GM12873 (cell line): ENCODE measurements around the gene DCUN1D1.

Experiments used
- CTCF ChIP-seq: IDR thresholded peaks from 2 replicates; pipeline ENCODE4 v1.5.1; 2012; ENCODE audit warnings: low read depth, mild to moderate bottlenecking, moderate library complexity, low read length, control low read depth; ENCODE audit not compliant: insufficient read depth; ENCODE audit errors: missing control alignments

DCUN1D1 gene

DNA sequence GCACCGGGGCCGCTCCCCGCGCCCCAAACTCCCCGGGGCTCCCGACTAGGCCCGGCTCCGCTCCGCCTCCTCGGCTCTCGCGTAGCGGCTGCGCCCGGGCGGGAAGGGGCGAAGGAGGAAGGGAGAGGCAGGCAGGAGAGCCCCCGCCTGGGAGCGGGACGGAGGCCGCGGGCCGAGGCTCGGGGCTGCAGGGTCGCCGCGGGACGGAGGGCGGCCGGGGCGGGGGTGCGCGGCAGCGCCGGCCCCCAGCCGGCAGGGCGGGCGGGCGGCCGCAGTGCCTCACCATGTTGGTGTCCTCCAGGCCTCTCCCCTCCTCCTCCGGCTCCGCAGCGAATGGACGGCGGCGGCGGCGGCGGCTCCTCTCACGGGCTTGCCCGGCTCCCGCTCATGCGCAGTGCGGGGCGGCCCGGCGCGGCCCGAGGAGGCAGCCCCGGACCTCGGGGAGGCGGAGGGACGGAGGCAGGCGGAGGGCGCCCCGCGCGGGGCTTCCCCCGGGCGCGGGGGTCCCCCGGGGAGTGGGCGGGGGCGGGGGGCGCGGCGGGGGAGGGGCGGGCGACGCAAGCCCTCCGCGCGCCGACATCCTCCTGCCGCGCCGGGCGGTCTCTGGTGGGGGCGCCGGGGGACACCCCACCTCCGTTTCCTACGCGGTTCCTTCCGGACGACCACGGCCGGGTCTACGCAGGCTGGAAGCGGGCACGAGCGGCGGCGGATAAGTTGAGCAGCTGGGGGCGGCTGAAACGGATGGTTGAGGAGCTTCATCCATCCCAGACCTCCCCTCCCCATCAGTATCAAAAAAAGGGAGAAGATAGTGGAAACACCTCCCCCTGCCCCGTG lies at the start of gene DCUN1D1:
Gene DCUN1D1 (minus strand): TSS at position 335 of the 834 bp plus-strand sequence. CDS start 49 bp downstream, at position 286.
- no peak for TF ChIP-seq CTCF

- TF ChIP-seq CTCF, result no peak
These were observed 48.1 kb upstream of the DCUN1D1 start for GRCh38 chr3:183028416-183028815.

DNA sequence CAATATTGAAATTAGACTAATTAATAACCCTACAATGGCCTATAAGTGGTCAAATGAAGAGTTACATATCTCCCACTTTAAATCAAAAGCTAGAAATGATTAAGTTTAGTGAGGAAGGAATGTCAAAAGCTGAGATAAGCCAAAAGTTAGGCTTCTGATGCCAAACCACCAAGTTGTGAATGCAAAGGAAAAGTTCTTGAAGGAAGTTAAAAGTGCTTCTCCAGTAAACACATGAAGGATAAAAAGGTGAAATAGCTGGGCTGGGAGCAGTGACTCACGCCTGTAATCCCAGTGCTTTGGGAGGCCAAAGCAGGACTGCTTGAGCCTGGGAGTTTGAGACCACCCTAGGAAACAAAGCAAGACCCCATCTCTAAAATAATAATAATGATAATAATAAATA lies 46.9 kb upstream of the DCUN1D1 start:
- TF ChIP-seq CTCF, result no peak

- no peak for TF ChIP-seq CTCF
These were observed 42.7 kb upstream of the DCUN1D1 start for GRCh38 chr3:183022936-183023516.

DNA sequence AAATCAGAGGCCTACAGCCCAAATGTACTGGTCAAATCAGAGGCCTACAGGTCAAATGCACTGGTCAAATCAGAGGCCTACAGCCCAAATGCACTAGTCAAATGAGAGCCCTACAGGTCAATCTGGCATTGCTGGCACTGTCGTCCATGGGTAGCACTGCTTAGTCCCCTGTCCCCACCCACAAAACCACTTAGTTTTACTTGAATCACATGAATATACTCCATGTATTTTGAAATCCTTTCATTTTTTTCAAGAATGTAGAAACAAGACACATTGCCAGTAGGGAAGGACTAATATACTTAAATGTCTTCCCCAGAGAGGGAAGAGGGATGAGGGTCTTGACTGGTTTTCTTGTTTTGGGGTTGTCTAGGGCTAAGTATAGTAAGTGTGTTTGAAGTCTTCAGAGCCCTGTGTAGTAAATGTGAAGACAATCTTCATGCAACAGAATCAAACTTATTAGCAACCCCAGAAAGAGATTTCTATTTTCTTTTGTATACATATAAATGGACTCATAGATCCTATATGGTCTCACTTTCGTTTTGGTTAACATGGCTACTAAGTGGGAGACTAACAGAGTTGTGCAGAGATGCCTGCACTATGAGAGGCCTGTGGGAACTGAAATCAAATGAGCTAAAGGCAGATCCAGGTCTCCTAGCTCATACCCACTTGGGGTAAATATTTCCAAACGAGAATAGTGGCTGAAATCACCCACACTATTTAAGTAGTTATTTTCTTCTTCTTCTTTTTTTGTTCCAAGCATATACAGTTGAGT lies 38.3 kb upstream of the DCUN1D1 start:
- no peak for TF ChIP-seq CTCF

- TF ChIP-seq CTCF, result no peak
These were observed 34.8 kb upstream of the DCUN1D1 start for GRCh38 chr3:183015185-183015584.

DNA sequence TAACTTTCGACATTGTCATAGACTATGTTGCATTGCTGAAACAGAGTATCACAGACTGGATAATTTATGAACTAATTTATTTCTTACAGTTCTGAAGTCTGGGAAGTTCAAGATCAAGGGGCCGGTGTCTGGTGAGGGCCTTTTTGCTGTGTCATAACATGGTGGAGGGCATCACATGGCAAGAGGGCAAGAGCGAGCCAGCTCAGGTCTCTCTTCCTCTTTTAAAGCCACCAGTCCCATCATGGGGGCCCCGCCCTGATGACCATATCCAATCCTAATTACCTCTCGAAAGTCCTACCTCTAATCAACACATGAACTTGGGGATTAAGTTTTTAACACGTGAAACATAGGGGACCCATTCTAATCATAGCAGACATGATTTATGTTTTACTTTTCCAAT lies 33.5 kb upstream of the DCUN1D1 start:
- TF ChIP-seq CTCF, result no peak
